CD4-positive, alpha-beta T cell treated with Interleukin-6 for 4 hours (primary cell): Measurements from ENCODE around the gene POLE4.

Experiments used
- DNase-seq: peaks from one replicate; pipeline ENCODE4 v3.0.0-alpha.2; 2020; ENCODE audit warnings: mixed read lengths

Gene POLE4

GRCh38 chr2:74958274-74959105, at the start of gene POLE4:
TSS of gene POLE4 (plus strand) at chr2:74958643. CDS start at chr2:74958680, 37 bp downstream.
- peak; percentile 96 for DNase-seq

GRCh38 chr2:74908748-74909444, 49.5 kb upstream of the POLE4 start:
- no peak for DNase-seq

GRCh38 chr2:74910245-74910644, 48.2 kb upstream of the POLE4 start:
- no peak for DNase-seq

- DNase-seq, result no peak
These were observed 47.4 kb upstream of the POLE4 start for GRCh38 chr2:74911061-74911460.

GRCh38 chr2:74915743-74916142, 42.7 kb upstream of the POLE4 start:
- no peak for DNase-seq

GRCh38 chr2:74916394-74916793, 42.0 kb upstream of the POLE4 start:
- no peak for DNase-seq

GRCh38 chr2:74917702-74918619, 40.5 kb upstream of the POLE4 start:
- no peak for DNase-seq

- DNase-seq, result peak; percentile 78
These were observed 38.6 kb upstream of the POLE4 start for GRCh38 chr2:74919827-74920226.

GRCh38 chr2:74921236-74921736, 37.2 kb upstream of the POLE4 start:
- DNase-seq, result no peak

- no peak for DNase-seq
These were observed 35.7 kb upstream of the POLE4 start for GRCh38 chr2:74922592-74923227.

- DNase-seq, result no peak
These were observed 33.8 kb upstream of the POLE4 start for GRCh38 chr2:74924463-74925265.

GRCh38 chr2:74925361-74925786, 33.1 kb upstream of the POLE4 start:
- no peak for DNase-seq

- DNase-seq, result no peak
These were observed 30.8 kb upstream of the POLE4 start for GRCh38 chr2:74927621-74928020.

- DNase-seq, result no peak
These were observed 27.5 kb upstream of the POLE4 start for GRCh38 chr2:74930811-74931486.

- DNase-seq, result no peak
These were observed 26.5 kb upstream of the POLE4 start for GRCh38 chr2:74931940-74932339.

GRCh38 chr2:74935975-74936391, 22.5 kb upstream of the POLE4 start:
- no peak for DNase-seq

GRCh38 chr2:74937221-74937880, 21.1 kb upstream of the POLE4 start:
- DNase-seq, result no peak

GRCh38 chr2:74938264-74938663, 20.2 kb upstream of the POLE4 start:
- no peak for DNase-seq

- no peak for DNase-seq
These were observed 18.3 kb upstream of the POLE4 start for GRCh38 chr2:74939919-74940812.
